Erythroblast (primary cell): ENCODE data around the gene CBFB.

Source experiments
- GATA1 ChIP-seq: IDR thresholded peaks from 2 replicates; pipeline ENCODE4 v1.6.1; 2011; ENCODE audit warnings: low read depth, mild to moderate bottlenecking, control low read depth, low read length, moderate library complexity
- POLR2A ChIP-seq: IDR thresholded peaks from 2 replicates; pipeline ENCODE4 v1.6.1; 2011; ENCODE audit warnings: mild to moderate bottlenecking, low read length

GRCh38 chr16:67148221-67148620, 119.3 kb downstream of the CBFB start:
- TF ChIP-seq POLR2A (no peak), GATA1 (no peak)
